ENCODE results near the gene CCDC184.

DNA sequence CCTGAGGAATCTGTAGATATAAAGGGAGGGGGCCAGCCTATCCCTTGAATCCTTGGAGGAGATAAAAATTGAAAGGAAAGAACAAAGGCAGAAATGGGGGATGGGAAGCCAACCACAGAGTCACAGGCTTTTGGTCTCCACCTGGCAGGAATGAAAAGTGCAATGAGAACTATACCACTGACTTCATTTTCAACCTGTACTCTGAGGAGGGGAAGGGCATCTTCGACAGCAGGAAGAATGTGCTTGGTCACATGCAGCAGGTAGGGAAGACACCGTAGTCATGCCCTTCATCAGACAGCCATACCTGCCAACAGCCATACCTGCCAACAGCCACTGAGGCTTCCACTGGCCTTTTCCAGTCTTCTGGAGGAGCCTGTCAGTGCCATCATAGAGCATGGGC, 39.5 kb upstream of the CCDC184 start:
- TF ChIP-seq, protein P1, sequence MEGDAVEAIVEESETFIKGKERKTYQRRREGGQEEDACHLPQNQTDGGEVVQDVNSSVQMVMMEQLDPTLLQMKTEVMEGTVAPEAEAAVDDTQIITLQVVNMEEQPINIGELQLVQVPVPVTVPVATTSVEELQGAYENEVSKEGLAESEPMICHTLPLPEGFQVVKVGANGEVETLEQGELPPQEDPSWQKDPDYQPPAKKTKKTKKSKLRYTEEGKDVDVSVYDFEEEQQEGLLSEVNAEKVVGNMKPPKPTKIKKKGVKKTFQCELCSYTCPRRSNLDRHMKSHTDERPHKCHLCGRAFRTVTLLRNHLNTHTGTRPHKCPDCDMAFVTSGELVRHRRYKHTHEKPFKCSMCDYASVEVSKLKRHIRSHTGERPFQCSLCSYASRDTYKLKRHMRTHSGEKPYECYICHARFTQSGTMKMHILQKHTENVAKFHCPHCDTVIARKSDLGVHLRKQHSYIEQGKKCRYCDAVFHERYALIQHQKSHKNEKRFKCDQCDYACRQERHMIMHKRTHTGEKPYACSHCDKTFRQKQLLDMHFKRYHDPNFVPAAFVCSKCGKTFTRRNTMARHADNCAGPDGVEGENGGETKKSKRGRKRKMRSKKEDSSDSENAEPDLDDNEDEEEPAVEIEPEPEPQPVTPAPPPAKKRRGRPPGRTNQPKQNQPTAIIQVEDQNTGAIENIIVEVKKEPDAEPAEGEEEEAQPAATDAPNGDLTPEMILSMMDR (IDR thresholded peaks at IDR 0.05; ENCODE audit: poor library complexity, severe bottlenecking), result no peak
- TF ChIP-seq TAF1 (IDR thresholded peaks at IDR 0.05; ENCODE audit: low read depth), result no peak
- no peak for TF ChIP-seq EP300 (conservative IDR thresholded peaks at IDR 0.05; ENCODE audit: poor library complexity, severe bottlenecking)
- no peak for TF ChIP-seq MXI1 (conservative IDR thresholded peaks at IDR 0.05; ENCODE audit: poor library complexity, severe bottlenecking)
